ENCODE measurements around the gene TGFB1.
"Not testable (repeated sequence)": the region's sequence is repeated elsewhere in the genome, so short reads cannot be mapped to it uniquely, and the experiment has no call there.

TGFB1 gene

DNA sequence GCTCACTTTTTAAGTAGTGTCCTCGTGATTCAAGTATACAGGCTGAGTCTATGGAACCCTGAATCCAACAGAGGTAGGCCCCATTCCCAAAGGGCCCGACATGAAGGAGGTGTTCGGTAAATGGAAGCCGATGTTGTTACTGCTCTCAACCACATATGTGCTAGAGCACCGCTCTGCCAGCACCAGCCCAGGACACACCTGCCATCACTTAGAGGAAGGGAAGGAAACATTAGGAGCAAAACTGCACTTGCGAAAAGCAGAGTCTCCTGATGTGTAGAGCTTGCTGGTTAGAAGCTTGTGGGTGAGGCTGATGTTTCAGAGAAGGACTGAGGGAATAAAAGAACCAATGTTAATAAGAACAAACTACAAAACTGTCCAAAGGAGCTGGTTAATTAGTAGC lies 53.2 kb downstream of the TGFB1 start:
- no peak for DNase-seq (ENCODE audit: low read depth in 2 of 2)

DNA sequence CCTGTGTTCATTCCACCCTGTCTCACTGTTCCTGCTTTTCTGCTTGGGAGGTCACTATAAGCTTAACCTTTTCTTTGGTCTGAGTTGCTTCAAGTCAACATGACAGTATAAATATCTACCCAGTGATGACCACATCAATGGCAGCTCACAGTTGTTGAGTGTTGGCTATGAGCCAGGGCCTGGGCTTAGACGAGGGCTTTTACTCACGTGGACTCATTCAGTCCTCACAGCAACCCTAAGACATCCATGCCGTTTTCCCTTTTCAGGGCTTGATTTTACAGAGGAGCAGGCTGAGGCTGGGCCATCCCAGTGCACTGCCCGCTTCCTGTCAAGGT lies 54.0 kb downstream of the TGFB1 start:
- DNase-seq (ENCODE audit: low read depth in 2 of 2) = no peak

DNA sequence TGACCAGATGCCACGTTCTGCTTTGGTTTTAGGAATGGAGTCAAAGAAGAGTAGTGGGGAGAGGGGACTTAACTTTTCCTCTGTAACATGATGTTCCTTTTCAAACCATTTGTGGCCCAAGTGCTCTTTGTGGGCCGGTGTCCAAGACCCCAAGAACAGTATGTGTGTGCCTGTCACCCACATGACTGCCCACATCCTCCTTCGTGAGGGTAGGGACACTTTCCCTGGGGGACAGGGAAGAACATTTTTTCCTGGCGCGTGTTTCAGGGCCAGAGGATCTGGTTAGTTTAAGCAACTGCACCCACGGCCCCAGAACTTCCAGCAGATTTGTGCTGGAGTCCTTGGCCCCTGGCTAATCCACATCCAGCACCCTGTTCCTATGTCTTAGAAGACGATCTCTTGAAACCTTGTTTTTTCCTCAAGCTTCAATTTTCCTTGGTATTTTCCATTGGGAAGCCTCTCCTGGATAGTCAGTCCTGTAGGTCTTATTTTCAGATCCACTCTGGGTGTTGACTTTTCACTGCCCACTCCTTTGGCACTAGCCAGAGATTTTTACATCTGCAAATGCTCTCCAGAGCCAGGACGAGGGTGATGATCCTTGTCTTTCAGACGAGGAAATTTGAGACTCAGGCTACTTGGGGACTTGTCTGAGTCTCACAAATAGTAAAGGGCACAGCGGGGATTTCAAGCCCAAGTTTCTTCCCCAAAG lies 54.5 kb downstream of the TGFB1 start:
- DNase-seq (ENCODE audit: low read depth in 2 of 2) = no peak

DNA sequence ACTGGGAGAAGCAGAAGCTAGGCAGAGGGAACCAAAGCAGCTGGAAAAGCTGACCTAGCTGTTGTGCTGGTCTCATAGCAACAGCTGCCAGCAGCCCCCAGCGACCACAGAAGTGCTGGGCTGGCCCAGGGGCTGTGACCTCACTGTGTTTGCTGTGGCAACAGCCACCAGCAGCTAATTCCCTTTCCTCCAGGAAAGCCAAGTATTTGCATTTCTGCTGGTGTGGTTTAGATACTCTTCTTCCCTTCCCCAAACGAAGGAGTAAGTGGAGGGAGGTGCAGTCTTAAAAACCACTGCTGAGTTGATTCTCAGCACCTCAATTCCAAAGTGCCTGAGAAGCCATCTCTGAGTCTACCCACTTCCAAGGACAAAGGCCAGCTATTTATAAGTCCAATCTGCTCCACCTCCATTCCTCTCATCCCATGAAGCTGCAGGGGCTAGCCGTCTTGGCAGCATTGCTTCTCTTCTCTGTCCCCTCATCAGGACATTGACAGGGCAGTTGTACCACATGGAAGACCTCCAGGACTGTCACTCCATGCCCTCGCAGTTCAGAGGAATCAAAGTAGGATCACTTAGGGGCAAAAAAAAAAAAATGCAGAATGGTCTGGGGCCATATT lies 55.3 kb downstream of the TGFB1 start:
- DNase-seq (ENCODE audit: low read depth in 2 of 2) = no peak

DNA sequence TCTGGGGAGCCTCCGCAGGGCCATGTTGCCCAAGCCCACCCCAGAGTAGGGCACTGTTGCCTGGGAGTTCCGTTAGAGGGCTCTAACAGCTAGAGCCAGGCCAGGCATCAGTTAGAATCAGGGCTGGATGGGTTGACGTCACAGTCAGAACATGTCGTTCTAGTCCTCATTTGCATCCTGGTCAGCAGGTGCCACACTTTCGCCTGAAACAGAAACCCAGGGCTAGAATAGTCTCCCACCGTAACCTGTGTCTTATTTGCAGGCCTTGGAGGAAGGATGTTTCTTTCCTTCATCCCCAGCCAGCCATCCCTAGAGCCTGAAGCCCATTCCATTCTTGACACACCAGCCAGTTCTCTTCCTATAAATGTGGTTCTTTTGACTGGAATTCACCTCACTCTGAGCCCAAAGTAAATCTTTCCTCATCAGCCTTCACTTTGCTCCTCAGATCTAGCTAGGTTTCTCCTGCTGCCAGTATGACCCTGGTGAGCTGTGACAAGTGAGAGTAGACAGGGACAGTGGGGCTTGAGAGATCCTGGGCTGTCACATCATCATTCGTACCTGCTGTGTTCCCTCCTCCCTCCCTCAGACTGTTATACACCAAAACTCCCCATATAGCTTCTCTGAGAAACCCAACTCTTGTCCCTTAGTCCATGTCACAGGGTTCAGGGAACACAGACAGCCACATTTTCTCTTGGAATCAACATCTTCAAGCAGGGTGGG lies 55.9 kb downstream of the TGFB1 start:
- no peak for DNase-seq (ENCODE audit: low read depth in 2 of 2)

DNA sequence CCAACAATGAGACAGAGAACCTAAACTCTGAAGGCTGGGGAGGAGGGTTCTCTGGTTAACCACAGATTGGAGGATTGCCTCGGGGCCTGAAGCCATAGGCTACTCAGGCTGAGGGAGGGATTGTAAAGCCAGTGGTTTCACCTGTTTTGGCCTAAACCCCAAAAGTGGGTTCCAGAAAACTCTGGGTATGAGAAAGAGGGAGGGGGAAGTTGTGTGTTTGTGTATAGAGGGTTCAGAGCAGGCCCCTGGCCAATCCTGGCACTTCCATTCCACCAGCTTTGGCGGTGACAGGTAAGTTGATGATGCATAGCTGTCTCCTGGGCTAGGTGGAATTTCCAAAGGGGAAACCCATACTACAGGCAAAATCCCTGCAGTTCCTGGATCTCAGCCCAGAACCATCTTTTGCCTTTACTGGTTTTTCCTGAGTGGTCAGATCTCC lies 57.3 kb downstream of the TGFB1 start:
- no peak for DNase-seq (ENCODE audit: low read depth in 2 of 2)

DNA sequence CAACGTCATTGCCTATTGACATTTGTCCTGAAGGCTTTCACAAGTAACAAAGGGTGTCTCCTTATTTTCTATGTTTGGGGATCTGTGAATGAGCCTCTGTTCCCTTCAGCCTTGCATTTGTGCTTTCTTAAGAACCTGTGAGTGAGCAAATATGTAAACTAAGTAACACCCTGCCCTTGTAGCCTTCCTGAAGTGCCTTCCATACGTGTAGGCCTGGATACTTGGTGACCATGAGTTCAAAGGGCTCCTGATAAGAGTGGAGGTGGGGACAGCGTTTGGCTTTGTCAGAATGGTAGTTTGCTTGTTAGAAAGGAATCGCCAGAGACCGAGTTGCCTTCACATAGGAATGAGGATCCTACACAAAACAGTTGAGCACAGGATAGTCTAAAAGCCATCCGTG lies 58.2 kb downstream of the TGFB1 start:
- DNase-seq (ENCODE audit: low read depth in 2 of 2) = no peak

DNA sequence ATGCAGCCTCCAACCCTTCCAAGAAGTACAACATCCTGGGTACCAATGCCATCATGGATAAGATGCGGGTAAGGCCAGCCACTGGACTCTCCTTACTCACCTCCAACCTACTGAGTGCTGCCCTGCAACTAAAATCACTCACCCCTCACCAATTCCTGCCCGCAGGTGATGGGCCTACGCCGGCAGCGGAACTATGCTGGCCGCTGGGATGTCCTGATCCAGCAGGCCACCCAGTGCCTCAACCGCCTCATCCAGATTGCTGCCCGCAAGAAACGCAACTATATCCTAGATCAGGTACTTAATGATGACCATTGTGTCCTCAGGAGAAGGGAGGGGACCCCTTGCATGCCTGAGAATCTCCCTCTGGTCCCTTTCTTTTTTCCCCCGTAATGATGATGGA lies 59.3 kb downstream of the TGFB1 start:
- DNase-seq (ENCODE audit: low read depth in 2 of 2) = no peak

DNA sequence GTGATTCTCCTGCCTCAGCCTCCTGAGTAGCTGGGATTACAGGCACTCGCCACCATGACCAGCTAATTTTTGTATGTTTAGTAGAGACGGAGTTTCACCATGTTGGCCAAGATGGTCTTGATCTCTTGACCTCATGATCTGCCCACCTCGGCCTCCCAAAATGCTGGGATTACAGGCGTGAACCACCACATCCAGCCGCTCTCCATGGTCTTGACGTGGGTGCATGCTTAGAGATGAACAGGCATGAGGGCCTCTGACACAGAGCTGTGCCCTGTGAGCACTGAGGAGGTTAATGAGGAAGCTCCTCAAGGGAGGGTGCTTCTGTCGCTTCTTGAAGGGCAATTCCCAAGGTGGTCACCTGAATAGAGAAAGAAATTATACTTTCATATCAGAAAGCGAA lies 63.9 kb downstream of the TGFB1 start:
- DNase-seq (ENCODE audit: low read depth in 2 of 2) = not testable (repeated sequence)

DNA sequence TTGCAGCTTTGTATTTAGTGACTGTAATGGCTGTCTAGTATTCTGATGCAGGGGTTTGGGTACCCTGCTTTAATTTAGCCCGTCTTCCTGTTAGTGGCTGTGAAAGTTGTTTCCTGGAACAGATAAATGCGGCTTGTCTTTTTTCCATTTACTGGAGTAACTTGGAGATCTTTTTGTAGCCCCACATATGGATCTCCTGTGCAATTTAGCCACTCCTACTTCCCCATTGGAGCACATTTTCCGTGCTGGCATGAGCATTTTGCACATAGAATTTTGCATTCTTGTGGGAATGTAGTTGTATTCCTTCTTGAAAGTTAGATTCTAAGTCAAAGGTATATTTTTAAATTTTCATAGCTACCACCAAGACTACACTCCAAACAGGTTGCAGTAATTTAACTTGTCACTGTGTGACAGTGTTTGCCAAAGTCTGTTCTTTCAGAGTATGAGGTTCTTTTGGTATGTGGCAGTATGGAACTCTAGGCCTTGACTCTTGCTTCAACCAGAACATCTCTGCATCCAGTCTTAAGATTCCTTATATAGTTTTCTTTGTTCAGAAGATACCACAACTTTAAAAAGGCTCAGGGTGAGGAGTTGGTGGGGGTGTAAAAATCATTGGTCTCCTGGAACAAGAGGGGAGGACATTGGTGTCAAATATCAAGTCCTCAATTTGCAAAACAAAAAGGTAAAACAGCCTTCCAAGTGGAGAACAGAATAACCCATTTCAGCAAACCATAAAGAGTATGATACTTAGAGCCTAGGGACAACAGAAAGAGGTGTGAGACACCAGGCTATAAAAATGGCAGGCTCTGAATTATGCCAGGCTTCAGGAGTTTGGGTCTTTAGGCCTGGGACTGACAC lies 64.8 kb downstream of the TGFB1 start:
- no peak for DNase-seq (ENCODE audit: low read depth in 2 of 2)

All from activated CD8-positive, alpha-beta memory T cell treated with anti-CD3 and anti-CD28 coated beads for 4 hours (primary cell).